ENCODE data around the gene PTPRE.

Gene PTPRE

GRCh38 chr10:127908106-127908958, 1.4 kb downstream of the PTPRE start:
- DNase-seq = no peak

- DNase-seq = no peak
These were observed 2.0 kb downstream of the PTPRE start for GRCh38 chr10:127908959-127909267.

GRCh38 chr10:127909716-127910463, 3.0 kb downstream of the PTPRE start:
- no peak for DNase-seq

- DNase-seq = no peak
These were observed 3.5 kb downstream of the PTPRE start for GRCh38 chr10:127910464-127910770.

GRCh38 chr10:127911218-127911866, 4.4 kb downstream of the PTPRE start:
- no peak for DNase-seq

GRCh38 chr10:127911867-127912257, 5.0 kb downstream of the PTPRE start:
- DNase-seq = no peak

GRCh38 chr10:127912607-127913367, 5.9 kb downstream of the PTPRE start:
- no peak for DNase-seq

GRCh38 chr10:127913368-127913759, 6.5 kb downstream of the PTPRE start:
- no peak for DNase-seq

GRCh38 chr10:127915324-127915723, 8.4 kb downstream of the PTPRE start:
- DNase-seq = no peak

GRCh38 chr10:127916826-127917225, 9.9 kb downstream of the PTPRE start:
- DNase-seq = no peak

- DNase-seq = no peak
These were observed 11.7 kb downstream of the PTPRE start for GRCh38 chr10:127918572-127918971.

GRCh38 chr10:127919418-127920271, 12.7 kb downstream of the PTPRE start:
- no peak for DNase-seq

GRCh38 chr10:127920306-127921074, 13.6 kb downstream of the PTPRE start:
- DNase-seq = no peak

- no peak for DNase-seq
These were observed 14.3 kb downstream of the PTPRE start for GRCh38 chr10:127921075-127921752.

- no peak for DNase-seq
These were observed 14.8 kb downstream of the PTPRE start for GRCh38 chr10:127921753-127922145.

- no peak for DNase-seq
These were observed 15.3 kb downstream of the PTPRE start for GRCh38 chr10:127922206-127922605.

GRCh38 chr10:127922675-127923366, 15.9 kb downstream of the PTPRE start:
- DNase-seq = no peak

- DNase-seq = no peak
These were observed 16.7 kb downstream of the PTPRE start for GRCh38 chr10:127923646-127924045.

- no peak for DNase-seq
These were observed 18.7 kb downstream of the PTPRE start for GRCh38 chr10:127925471-127926207.

GRCh38 chr10:127926455-127926854, 19.6 kb downstream of the PTPRE start:
- DNase-seq = no peak
